ENCODE measurements around the gene SEMA6A.
A peak's percentile ranks its signal among the peaks of the same experiment; 100 is the strongest.

The SEMA6A gene

GRCh38 chr5:116576053-116576713 lies 1.6 kb upstream of the SEMA6A start:
- peak; percentile 90 for DNase-seq

GRCh38 chr5:116575326-116576052 lies 866 bp upstream of the SEMA6A start:
- DNase-seq = peak; percentile 70

GRCh38 chr5:116573702-116574366 lies 789 bp downstream of the SEMA6A start:
- DNase-seq = peak; percentile 69

- DNase-seq = no peak
These were observed 1.3 kb downstream of the SEMA6A start for GRCh38 chr5:116573279-116573701.

- DNase-seq = peak; percentile 77
These were observed 2.0 kb downstream of the SEMA6A start for GRCh38 chr5:116572350-116573278.

GRCh38 chr5:116571568-116572349 lies 2.9 kb downstream of the SEMA6A start:
- no peak for DNase-seq

- no peak for DNase-seq
These were observed 4.6 kb downstream of the SEMA6A start for GRCh38 chr5:116569999-116570398.

- no peak for DNase-seq
These were observed 7.5 kb downstream of the SEMA6A start for GRCh38 chr5:116567106-116567505.

GRCh38 chr5:116566251-116566650 lies 8.4 kb downstream of the SEMA6A start:
- no peak for DNase-seq

- no peak for DNase-seq
These were observed 9.7 kb downstream of the SEMA6A start for GRCh38 chr5:116564756-116565490.

- no peak for DNase-seq
These were observed 10.3 kb downstream of the SEMA6A start for GRCh38 chr5:116564312-116564711.

- DNase-seq = no peak
These were observed 10.8 kb downstream of the SEMA6A start for GRCh38 chr5:116563736-116564308.

GRCh38 chr5:116562669-116563068 lies 12.0 kb downstream of the SEMA6A start:
- no peak for DNase-seq

GRCh38 chr5:116561658-116562057 lies 13.0 kb downstream of the SEMA6A start:
- no peak for DNase-seq

GRCh38 chr5:116559673-116560164 lies 14.9 kb downstream of the SEMA6A start:
- DNase-seq = no peak

- no peak for DNase-seq
These were observed 15.4 kb downstream of the SEMA6A start for GRCh38 chr5:116559239-116559638.

- no peak for DNase-seq
These were observed 16.9 kb downstream of the SEMA6A start for GRCh38 chr5:116557669-116558271.

- DNase-seq = no peak
These were observed 19.9 kb downstream of the SEMA6A start for GRCh38 chr5:116554764-116555163.

- no peak for DNase-seq
These were observed 21.3 kb downstream of the SEMA6A start for GRCh38 chr5:116553366-116553765.

GRCh38 chr5:116550082-116550481 lies 24.5 kb downstream of the SEMA6A start:
- no peak for DNase-seq

Measured in right forelimb (tissue), 1 donor.